ENCODE measurements around the gene GAGE12J.
"Not testable (repeated sequence)": the region's sequence is repeated elsewhere in the genome, so short reads cannot be mapped to it uniquely, and the experiment has no call there.

GAGE12J gene

GRCh38 chrX:49309401-49309981 lies 12.3 kb upstream of the GAGE12J start:
- no peak for DNase-seq

- DNase-seq, result no peak
Measured at GRCh38 chrX:49310371-49310770, 11.5 kb upstream of the GAGE12J start.

GRCh38 chrX:49312176-49312575 lies 9.7 kb upstream of the GAGE12J start:
- DNase-seq, result no peak

- no peak for DNase-seq
Measured at GRCh38 chrX:49316085-49316484, 5.8 kb upstream of the GAGE12J start.

GRCh38 chrX:49322266-49322665 lies 429 bp downstream of the GAGE12J start:
- not testable (repeated sequence) for DNase-seq

GRCh38 chrX:49323735-49324134 lies 1.9 kb downstream of the GAGE12J start:
- DNase-seq, result not testable (repeated sequence)

GRCh38 chrX:49330421-49330820 lies 8.6 kb downstream of the GAGE12J start:
- DNase-seq, result not testable (repeated sequence)

- DNase-seq, result not testable (repeated sequence)
Measured at GRCh38 chrX:49331282-49331681, 9.4 kb downstream of the GAGE12J start, which contains the start of gene GAGE13. TSS of gene GAGE13 (plus strand) at chrX:49331582. CDS start at chrX:49332738, 1,156 bp downstream.

- not testable (repeated sequence) for DNase-seq
Measured at GRCh38 chrX:49331841-49332240, 10.0 kb downstream of the GAGE12J start.

- DNase-seq, result not testable (repeated sequence)
Measured at GRCh38 chrX:49341449-49341848, 19.6 kb downstream of the GAGE12J start.

GRCh38 chrX:49344496-49345175 lies 22.8 kb downstream of the GAGE12J start:
- not testable (repeated sequence) for DNase-seq

GRCh38 chrX:49345402-49345801 lies 23.6 kb downstream of the GAGE12J start:
- not testable (repeated sequence) for DNase-seq

GRCh38 chrX:49346150-49346549 lies 24.3 kb downstream of the GAGE12J start:
- not testable (repeated sequence) for DNase-seq
